Myocyte (in vitro differentiated cells): ENCODE data around the gene GCHFR. TPM values are rescaled to one million over a fixed set of nuclear protein-coding genes. Genes with fewer than 3 reads are reported as not detected.

ENCODE experiments used
- DNase-seq: peaks from one replicate; pipeline ENCODE4 v3.0.0-alpha.2; 2012; ENCODE audit warnings: low read depth
- total RNA-seq: library from RNA; depleted of rRNA; stranded (reverse); fragments of >200 nt; gene quantifications from 2 replicates; pipeline ENCODE4 v1.2.3, GENCODE V29; 2014

The GCHFR gene
- total RNA-seq, 1 donor from 2014 or later: 5.5 TPM

DNA sequence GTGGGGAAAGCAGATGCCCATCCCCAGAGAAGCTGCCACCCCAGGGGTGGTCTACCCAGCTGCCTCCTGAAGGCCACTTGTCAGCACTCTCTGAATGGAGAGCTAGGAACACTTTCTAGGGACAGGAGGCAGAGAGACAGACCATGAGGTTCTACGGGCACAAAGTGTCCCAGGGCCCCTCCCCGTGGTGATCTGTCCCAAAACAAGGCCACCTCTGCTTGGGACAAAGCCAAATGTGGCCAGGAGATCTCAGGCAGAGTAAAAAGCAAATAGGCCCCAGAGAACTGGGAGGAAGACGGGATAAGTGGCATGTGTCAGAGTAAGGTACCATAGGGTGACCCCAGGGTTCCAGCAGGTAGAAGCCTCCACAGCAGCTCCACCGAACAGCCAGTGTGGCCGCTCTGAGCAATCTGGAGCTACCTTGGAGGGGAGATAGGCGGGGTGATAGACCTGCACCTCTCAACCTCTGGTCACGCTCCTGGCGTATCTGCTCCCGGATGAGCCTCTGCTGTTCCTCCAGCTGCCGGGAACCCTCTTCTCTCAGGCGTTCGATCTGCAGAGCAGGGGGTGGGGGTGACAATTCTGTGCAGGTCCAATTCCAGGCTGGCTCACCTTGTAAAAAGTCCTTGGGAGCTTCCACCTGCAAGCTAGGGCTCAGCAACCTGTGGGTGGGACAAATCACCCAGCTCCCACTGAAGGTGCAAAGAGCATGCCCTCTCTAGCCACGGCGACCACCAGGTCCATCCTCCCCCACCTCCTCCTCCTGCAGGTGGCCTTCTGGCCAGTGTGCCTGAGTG lies 12.1 kb downstream of the GCHFR start:
- DNase-seq: no peak

DNA sequence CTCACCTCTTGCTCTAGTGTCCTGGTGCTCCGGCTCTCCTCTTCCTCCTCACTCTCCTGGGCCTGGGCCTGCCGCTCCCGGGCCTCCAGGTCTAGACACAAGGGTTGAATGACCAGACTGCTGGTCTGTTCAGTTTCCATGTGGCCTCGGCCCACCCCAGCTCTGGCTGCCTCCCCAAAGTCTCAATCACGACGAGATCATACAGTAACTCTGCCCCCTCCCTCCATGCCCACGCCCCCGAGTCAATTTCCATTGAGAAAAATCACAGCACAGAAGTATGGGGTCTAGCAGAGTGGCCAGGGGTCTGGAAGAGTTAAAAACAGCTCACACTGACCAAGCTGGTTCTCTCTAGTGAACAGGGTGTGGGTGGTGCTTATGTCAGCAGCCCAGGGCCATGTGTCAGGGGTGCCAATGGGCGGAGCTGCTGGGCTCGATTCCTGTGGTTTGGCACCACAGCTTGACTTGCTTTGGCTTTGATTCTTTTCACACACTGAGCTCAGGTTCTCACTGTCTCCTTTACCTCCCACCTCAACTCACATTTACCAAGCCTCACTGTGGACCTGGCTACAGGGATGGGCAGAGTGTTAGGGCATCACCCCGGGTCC lies 12.8 kb downstream of the GCHFR start:
- peak; percentile 91 for DNase-seq

DNA sequence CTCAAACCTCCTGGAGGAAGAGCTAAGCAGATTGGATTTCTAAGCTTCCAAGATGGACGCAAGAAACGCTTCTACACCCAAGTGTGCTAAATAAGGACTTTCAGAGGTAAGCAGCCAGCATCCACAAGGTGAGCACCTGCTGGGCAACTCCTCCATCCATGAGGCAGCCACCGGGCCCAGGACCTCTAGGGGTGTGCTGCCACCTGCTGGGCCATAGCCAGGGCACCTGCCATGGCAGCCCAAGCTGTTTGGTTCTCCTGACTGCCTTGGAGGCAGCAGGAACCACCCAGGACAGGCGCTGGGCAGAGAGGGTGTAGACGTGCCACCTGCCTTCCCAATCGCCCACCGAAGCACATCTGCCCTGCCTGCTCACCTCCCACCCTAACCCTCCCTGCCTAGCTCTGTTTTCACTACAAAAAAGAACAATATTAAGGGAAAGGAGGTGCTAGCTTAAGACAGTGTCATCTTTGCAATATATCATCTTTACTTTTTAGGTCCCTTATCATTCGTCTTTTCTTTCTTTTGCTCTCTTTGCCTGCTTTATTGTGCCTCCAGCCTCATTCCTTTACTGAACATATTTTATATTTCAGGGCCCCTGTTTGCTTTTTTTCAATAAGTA lies 18.9 kb downstream of the GCHFR start:
- DNase-seq: no peak

DNA sequence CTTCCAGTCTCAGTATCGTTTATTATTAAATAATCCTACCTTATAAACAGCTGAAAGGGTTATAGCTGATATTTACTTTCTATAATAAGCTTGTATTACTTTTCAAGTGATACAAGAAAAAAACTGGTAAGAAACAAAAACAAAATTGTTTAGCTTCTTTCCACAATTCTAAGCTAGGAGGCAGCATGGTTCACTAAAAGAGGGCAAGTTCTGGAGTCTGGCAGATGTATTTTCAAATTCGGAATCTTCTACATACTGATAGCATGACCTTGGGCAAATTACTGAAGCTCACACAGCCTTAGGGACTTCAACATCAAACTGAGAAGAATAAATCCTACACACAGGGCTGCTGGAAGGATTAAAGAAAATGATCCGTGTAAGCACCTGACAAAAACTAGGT lies 21.3 kb downstream of the GCHFR start:
- no peak for DNase-seq

DNA sequence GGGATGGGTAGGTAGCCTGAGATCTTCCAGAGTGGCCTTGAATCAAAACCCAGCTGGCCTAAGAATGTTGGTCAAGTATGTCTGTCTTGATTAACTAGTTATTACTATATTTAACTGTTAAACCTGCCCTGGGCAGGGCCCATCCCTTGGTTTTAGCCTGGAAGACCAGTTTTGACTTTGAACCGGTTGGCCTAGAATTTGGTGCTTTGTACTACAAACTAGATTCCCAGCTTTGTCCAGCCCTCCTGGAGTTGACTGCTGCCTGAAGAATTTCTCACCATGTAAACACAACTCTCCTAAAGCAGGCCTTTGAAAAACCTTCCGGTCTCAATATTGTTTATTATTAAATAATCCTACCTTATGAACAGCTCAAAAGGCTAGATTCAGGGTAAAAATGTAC lies 21.9 kb downstream of the GCHFR start:
- DNase-seq: no peak

DNA sequence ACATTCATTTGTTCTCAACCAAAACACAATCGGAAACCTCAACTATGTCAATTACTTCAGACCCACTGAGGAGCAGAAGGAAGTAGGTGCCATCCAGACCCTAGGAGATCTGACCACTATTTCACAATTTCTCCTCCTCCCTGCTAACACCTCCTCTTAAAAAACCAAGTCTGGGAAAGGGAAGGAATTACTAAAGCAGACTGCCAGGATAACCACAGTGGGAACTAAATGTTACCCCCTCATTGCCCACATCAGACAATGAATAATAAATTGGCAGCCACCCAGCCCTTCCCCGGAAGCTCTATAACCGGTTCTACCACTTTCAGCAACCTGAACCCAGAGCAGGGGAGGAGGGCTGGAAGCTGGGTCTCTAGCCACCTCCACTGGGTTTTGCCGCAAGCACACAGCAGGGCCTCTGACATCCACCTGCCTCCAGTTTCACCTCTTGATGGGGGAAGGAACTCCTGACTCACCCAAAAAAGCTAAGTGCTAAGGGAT lies 23.5 kb downstream of the GCHFR start:
- DNase-seq: peak; percentile 69

DNA sequence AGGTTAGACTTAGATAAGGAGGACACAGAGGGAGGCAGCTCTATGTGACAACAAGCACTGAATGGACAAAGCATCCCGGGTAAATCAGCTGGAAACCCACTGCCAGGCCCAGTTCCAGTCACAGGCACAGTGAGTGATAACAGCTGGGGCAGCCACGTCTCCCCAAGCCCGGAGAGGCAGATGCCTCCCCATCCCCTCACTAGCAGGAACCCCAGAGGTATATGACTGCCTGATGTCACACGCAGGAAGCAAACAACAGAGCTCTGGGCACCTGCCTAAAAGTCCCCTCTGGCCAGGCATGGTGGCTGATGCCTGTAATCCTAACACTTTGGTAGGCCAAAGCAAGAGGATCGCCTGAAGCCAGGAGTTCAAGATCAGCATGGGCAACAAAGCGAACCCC lies 24.1 kb downstream of the GCHFR start:
- no peak for DNase-seq

DNA sequence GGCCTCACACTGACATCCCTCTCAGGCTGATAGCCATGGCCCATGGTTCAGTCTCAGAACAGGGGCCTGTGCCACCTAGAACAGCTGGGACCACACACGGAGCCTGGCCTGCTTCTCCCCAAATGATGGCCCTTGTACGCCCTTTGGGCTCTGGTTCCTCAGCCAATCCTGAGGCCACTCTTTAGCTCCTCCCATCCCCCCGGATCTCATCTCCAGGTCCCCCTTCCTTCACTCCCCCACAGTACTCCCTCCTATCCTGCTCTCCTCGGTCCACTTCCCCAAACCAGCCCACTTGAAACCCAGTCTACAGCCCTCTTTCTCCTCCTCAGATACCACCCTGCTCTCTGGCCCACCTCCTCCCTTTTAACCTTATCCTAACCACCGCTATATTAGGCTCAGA lies 25.3 kb downstream of the GCHFR start:
- no peak for DNase-seq

DNA sequence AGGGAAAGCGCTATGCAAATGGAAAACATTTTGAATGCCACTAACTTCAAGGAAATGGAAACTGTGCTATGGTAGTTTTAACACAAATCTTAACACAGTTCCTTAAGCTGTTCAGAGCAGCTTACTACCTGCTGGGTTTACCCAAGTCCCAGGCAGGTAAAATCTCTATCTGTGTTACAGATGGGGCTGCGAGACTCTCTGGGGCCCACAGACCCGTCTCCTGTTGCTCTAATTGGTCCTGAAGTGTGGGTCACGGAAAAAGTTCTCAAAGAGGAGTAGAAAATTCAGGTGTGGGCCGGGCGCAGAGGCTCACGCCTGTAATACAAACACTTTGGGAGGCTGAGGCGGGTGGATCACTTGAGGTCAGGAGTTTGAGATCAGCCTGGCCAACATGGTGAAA lies 26.1 kb downstream of the GCHFR start:
- no peak for DNase-seq

DNA sequence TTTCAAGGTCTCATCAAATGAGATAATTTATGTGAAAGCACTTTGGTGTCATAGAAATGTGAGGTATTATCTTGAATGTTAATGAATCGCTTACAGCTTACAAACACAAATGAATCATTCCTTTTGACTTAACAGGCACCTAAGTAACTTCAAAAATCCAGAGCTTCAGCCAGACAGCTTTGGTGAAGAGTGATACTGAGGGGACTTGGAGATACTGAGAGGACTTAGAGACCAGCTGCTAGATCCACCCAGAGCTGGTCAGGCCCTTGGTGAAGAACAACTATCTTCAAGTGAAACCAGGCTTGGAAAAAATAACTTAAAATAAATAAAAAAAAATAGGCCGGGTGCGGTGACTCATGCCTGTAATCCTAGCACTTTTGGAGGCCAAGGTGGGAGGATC lies 26.9 kb downstream of the GCHFR start:
- DNase-seq: no peak

DNA sequence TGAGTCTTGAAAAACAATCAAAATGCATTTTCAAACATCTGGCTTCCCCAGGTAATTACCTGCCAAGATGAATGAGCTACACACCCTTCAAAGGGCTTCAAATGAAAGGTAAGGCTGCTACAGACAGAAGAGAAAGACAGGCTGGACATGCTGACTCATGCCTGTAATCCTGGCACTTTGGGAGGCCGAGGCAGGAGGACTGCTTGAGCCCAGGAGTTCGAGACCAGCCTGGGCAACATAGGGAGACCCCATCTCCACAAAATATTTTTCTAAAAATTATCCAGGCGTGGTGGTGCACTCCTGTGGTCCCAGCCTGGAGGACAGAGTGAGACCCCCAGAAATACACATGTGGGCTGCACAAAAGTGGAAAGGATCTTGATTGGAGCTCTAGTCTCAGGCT lies 28.5 kb downstream of the GCHFR start:
- no peak for DNase-seq

DNA sequence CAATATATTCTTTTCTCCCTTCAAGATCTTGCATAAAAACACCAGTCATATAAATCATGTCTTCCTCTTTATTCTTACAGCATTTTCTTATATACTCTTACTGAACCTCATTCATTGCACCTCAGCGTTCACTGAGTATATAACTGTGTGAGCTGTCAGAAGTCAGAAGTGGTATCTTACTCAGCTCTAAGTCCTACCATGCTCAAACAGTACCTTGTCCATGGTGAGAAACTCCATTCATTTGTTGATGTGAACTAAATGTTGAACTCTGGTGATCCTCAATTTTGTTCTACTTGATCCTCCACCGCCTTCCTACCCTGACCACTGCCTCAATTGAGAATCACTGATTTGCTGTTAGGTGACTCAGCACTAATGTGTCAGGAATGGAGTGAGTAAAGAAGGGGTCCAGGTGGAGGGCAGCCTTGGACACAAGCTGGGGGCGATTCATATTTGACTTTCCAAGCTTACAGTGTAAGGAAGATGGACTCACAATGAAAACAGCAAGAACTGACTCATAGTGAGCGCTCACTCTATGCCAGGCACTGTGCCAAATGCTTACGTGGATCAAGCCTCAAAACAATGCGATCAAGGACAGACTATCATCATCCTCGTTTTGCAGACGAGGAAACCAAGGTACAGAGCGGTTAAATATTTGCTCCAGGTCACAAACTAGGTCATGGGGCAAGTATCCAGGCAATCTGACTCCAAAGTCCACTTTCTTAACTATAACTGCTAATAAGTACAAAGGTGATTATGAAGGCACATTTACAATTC lies 29.5 kb downstream of the GCHFR start:
- DNase-seq: peak; percentile 57

DNA sequence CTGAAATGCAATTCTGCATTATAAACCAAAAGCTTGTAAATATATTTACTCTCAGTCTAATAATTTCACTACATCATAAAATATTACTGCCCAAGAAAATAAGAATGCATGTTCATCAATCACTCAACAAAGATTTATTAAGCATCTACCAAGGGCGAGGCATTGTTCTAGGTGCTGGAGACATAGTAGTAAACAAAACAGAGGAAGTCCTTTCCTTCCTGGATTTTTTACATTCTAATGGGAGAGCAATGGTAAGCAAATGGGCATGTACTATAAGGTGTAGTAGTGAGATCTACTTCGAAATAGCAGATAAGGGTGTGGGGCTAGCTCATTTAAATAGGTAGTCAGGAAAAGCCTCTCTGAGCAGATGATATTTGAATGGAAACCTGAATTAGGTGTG lies 32.2 kb downstream of the GCHFR start:
- DNase-seq: no peak

DNA sequence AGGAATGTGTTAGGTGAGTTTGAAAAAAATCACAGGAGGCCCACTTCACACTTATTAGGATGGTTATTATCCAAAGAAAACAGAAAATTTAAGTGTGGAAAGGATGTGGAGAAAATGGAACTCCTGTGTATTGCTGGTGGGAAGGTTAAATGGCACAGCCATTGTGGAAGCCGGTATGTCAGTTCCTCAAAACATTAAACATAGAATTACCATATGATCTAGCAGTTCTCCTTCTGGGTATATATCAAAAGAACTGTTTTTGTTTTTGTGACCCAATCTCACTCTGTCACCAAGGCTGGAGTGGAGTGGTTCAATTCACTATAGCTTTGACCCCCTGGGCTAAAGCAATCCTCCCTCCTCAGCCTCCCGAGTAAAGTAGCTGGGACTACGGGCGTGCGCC lies 32.6 kb downstream of the GCHFR start:
- DNase-seq: no peak

DNA sequence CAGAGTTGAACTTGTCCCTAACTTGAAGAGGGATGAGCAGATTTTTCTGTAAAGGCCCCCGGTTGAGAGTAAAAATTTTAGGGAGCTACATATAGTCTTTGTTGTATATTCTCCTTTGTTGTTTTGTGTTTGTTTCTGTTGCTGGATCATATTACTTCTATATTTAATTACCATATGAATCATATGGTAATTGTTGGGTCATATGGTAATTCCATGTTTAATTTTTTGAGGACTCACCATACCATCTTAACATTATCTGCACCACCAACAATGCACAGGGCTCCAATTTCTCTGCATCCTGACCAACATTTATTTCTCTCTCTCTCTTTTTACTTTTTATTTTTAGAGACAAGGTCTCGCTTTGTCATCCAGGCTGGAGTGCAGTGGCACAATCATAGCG lies 35.7 kb downstream of the GCHFR start:
- no peak for DNase-seq

DNA sequence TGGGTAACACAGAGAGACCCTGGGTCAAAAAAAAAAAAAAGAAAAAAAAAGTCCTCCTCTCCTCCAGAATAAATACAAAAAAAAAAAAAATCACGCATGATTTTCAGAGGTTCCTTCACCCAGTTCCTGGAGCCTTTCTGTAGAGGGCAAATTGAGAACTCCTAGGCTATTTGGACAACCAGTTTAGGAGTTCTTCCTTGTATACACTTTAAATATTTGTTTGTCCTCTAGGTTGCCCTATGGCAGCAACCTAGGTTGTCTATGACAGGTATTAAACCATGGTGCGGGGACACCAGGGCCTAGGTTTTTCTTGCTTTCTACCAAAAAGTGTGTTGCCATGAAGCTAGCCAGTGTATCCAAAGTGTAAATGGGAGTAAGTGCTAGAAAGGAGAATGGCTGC lies 39.2 kb downstream of the GCHFR start:
- DNase-seq: no peak

DNA sequence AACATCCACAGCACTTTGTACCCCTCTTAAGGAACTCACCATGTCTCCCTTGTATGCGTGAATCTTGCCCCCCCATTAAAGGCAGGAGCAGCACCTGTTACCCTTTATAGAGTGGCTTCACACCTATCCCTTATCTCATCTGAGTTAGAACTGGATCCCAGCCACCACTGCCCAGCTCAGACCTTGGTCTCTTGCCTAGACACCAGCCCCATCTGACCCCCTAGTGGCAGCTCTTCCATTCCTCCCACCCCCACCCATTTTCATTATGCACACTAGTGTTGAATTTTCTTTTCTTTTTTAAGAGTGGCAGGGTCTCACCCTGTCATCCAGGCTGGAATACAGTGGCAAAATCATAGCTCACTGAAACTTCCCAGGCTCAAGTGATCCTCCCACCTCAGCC lies 39.8 kb downstream of the GCHFR start:
- DNase-seq: no peak

DNA sequence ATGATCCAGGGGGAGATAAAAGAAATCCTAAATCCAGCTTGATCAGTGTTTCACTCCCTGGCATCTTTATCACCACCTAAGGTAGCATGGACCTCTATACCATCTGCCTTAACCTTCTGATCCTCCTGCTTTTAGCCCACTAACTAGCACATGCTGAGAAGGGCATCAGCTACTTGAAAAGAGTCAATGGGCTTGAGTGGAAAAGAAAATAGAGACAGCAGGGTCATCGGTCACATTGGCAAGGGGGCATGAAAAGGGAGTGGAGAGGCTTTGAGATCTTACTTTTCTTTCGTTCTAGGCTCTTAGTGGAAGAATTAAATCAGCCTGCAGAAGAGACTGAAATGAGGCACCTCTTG lies 42.8 kb downstream of the GCHFR start:
- no peak for DNase-seq

DNA sequence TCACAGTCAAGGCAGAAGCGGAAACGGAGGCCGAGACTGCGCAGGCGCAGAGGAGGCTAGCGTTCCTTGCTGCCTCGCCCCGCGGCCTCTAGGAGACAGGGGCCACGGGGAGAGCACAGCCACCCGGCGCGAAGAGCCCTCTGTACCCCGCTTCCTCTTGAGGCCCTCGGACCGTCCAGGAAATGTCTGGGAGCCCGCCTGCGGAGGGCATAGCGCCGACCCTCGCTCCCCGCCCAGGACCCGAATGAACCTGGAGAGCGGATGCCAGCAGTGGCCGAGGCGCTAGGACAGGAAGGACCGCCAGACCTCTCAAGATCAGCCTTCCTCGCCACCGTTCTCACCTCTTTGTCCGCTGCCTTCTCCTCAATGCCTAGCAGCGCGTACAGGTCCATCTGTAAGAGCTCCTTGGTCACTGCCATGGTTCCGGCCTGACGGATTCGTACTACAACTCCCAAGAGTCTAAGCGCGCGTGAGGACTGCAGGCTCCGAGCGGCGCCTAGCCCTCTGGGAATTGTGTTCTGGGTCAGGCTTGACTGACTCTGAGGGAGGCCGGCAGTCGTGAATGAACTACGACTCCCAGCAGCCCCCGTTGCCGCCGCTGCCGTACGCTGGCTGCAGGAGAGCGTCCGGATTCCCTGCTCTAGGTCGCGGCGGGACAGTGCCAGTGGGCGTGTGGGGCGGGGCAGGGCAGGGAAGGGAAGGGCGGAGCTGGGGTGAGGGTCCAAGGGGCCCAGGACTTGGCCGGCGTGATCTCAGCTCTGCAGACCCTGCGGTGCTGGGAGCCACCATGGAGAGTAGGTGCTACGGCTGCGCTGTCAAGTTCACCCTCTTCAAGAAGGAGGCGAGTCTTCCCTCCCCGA lies 43.4 kb downstream of the GCHFR start, which contains the start of the genes DNAJC17 and ZFYVE19:
Gene DNAJC17 (minus strand): TSS at position 446 of the 860 bp plus-strand sequence. CDS start 27 bp downstream, at position 419.
Gene ZFYVE19 (plus strand): TSS at position 62 of the 860 bp plus-strand sequence. CDS start 501 bp downstream, at position 563.
- DNase-seq: peak; percentile 99

DNA sequence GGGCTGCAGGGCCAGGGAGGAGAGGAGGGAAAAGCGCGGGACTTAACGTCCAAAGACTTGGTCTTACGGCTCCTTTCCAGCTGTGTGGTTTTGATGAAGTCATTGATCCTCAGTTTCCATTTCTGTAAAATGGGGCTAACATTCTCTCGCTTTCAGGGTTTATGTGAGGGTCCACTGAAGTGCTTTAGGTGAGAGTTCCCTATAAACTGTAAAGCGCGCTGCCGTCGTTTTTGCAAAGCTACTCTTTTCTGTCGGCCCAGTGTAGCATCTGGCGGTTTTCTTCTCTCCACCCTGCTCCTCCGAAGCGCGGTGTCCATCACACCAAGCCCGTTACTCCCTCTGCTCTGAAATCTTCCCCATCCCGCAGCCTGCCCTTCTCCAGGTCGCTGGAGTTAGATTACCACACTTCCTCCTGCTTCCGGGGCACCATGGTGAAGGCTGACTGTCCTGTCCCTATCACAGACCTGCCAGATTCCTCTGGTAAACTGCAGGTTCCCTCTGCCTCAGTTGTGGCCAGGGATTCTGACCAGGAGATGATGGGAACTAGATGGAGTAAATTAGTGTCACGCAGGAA lies 44.1 kb downstream of the GCHFR start:
- DNase-seq: no peak
